GM21526 (cell line): ENCODE results near the gene HSPB6.

Source experiments
- ATAC-seq: cut with Tn5 transposase; IDR thresholded peaks from one replicate; pipeline ENCODE4 v1.9.1; 2021; ENCODE audit warnings: moderate library complexity; ENCODE audit not compliant: unreplicated experiment, low FRiP score

The HSPB6 gene

DNA sequence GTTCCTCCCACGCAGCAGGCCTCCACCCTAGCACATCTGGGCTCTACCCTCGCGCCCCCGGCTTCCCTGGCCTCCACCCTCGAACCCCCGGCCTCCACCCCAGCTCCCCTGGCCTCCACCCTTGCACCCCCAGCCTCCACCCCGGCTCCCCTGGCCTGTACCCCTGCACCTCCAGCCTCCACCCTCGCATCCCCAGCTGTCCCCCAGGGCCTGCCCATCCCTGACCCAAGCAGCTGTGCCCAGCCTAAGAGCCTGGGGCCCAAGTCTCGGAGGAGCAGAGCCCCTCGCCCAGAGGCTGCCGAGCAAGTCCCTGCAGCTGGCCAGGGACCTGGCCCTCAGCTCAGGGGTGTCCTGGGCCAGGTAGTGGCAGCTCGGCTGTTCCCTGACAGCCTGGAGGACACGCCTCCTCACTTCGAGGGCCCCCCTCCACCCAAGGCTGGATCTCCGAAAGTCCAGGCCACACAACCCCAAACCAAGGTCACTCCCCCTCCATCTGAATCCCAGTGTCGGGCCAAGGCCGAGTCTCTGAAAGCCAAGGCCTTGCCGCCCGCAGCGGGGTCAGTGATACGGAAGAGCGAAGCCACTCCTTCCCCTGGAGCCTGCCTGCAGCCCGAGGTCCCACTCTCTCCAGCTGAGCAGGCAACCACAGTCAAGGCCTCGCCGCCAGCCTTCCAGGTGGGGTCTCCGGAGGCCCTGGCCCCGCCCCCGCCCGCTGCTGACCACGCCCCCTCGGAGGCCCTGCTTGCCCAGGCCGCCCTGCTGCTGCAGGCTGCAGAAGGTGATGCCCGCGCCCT, 10.7 kb upstream of the HSPB6 start:
- ATAC-seq: no peak

DNA sequence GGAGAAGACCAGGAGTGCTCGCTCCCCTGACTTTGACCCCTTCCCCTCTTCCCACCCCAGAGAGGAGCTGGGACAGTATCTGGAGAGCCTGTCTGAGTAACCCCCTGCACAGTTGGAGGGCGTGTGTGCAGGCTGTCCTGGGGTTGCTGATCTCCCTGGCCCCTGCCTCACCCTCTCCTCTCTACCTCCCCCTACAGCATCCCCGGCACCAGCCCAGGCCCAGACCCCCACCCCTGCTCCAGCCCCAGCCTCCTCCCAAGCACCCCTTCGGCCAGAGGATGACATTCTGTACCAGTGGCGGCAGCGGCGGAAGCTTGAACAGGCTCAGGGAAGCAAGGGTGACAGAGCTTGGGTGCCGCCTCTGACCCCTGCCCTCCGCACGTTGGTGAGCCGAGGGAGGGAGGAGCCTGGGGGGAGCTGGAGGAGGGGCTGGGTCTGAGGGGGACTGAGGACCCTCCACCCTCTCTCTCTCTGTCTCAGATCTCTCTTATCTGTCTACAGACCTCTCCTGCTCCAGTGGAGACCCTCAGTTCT, 9.8 kb upstream of the HSPB6 start:
- ATAC-seq: no peak

DNA sequence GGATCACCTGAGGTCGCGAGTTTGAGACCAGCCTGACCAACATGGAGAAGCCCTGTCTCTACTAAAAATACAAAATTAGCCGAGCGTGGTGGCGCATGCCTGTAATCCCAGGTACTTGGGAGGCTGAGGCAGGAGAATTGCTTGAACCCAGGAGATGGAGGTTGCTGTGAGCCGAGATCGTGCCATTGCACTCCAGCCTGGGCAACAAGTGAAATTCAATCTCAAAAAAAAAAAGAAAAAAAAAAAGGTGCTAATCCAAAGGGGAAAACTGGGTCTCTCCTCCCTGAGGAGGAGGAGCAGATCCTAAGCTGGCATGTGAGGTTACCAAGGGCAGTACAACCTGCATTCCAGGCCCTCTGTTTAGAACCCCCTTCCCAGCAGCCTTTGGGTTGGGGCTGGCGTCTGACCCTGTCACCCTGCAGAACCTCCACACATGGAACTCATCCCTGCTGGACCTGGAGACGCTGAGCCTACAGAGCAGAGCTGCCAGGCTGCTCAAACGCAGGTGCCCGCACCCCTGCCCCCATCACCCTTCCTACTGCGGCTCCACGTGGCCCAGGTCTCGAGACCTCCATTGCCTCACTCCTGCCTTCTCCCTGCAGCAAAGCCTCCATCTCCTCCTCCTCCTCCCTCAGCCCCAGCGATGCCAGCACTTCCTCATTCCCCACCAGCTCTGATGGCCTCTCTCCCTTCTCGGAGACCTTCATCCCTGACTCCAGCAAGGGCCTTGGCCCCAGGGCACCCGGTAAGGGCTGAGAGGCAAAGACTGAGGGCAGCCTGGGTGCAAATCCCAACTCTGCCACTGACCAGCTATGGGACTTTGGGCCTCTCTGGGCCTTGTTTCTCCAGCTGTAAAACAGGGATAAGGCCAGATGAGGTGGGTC, 7.8 kb upstream of the HSPB6 start:
- ATAC-seq: no peak

DNA sequence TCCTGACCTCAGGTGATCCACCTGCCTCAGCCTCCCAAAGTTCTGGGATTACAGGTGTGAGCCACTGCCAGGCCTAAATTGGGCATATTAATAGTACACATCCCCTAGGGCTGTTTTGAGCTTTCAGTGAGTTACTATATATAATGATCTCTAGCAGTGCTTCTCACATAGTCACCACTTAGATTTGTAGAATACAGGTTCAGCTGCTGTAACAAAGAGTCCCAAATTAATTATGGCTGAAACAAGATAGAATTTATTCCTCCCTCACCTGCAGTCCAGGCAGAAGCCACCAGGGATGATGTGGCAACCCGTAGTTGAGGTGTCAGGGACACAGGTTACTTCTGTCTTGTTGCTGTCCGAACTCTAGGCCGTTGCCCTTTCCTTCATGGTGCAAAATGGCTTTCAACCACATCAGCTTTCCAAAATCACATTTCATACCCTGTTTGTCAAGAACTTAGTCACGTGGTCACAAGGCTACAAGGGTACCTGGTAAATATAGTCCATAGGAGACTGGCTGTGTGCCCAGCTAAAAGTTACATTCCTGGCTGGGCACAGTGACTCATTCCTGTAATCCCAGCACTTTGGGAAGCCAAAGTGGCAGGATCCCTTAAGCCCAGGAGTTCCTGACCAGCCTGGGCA, 4.0 kb upstream of the HSPB6 start:
- ATAC-seq: no peak

DNA sequence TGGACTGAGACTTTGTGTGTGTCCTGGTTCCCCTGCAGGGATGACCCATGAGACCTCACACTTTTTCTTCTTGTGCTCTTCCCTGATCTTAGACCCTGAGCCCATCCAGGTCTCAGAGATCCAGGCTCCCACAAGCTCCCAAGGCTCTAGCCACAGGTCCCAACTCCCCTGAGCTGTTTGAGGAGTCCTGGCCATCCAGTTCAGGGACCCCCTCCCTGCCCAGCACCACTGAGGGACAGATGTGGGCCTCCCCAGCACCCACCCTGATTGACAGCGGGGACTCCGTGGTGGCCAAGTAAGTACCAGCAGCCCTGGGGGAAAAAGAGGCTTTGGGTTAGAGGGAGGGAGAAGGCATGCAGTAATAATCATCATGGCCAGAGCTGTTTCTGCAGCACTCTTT, 2.9 kb upstream of the HSPB6 start:
- ATAC-seq: no peak

DNA sequence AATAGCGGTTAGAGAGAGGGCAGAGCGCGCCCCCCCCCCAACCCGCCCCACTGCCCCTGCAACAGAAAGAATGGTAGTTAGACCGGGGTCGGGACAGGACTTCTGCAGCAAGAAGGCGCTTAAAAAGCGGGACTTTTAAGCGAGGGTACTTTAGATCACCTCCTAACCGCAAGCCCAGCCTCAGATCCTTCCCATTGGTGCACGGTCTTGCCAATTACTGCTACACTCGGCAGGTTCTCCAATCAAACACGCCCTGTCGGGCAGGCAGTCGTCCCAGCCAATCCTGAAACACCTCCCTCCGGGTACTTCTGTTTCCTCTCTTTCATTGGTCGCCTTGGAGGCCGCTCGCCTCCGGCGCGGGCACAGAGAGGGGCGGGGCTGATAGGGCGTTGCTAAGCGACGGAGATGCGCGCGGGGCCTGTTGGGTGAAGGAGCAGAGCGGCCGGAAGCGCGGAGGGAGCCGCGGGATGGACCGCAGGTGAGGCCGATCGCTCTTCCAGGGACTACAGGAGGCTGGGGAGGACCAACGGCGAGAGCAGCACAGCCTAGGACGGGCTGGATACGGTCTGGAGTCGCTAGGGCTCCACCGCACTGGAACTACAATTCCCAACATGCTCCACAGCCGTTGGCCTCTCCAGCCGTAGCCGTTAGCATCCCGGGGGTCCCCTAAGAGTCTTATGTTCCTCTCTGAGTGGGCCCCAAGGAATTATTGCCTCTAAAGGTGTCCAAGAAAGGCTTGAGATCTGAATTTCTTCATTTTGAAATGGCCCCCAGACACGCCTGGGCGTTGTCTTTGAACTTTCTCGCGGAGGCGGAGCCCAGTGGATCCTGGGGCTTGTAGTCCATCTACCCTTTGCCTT, 1.1 kb upstream of the HSPB6 start, which contains the start of gene PROSER3:
PROSER3 (plus strand) TSS at position 428 of the 860 bp plus-strand sequence; CDS start at position 468, 40 bp downstream.
- peak; percentile 83 for ATAC-seq

DNA sequence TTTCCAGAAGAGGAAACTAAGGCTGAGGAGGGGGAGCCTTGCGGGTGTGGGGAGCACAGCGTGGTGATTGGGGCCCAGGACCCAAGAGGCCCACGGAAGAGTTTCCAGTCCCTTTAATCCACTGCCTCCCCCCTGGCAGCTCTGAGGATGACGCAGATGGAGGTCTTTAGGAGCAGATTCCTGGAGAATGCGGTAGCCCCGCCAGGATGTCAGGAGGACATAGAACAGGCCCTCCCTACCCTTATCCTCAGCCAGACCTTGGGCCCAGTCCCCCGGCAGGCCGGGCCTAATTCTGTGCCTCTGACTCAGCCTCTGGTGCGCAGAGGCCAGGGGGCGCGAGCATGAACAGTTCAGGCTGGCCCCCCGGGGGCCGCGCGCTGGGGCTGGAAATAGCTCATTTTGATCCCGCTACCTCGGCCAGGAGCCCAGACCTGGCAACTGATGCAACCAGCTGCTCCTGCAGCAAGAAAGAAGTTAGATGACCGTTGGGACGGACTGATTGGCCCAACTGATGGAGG, 461 bp upstream of the HSPB6 start:
- no peak for ATAC-seq

DNA sequence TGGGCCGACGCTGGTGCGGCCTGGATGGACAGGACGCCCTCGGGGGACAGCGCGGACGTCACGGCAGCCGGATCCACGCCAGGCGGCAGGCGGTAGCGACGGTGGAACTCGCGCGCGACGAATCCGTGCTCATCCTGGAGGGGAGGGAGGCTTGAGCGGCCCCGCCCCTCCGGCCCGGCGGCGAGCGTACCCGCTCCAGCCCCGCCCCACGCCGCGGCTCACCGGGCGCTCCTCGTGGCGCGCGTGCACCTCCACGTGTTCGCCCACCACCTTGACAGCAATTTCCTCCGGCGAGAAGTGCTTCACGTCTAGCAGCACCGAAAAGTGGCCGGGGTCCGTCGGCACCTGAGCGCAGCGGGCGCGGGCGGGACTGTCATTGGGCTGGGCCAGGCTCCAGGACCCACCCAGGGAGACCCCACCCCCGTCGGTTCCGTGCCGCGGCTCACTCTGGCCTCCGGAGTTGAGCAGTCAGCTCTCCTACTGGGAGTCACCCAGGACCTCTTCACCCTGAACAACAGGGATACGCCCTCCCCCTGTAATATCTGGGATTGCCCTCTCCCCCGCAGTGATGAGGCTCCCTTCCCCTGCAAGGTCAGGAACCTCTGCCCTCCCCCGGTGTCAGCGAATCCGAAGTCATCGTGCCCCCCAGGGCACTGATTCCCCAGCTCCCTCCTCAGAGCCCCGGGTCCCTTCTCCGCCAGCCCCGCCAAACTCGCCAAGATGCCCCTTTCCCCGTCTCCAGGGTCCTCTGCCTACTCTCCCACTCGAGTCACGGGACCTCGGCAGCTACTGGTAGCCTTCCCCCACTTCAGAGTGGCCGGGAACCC, 1.1 kb downstream of the HSPB6 start:
- ATAC-seq: no peak

DNA sequence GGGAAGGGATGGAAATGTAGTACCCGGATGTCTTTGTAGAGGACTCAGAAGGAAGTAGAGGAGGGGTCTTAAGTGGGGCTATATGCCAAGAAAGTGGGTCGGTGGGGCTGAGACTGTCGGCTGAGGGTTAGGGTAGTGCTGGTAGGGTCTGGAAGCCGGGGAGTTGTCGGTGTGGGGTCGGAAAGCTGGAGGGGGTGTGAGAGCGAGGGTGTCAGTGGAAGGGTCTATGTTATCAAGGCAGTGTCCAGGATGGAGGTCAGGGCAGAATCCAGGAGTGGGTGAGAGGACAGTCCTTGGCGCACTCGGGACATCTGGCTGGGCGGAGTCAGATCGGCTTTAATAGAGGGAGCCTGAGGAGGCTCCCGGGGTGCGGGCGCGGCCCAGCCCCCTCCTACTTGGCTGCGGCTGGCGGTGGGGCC, 1.7 kb downstream of the HSPB6 start:
- no peak for ATAC-seq

DNA sequence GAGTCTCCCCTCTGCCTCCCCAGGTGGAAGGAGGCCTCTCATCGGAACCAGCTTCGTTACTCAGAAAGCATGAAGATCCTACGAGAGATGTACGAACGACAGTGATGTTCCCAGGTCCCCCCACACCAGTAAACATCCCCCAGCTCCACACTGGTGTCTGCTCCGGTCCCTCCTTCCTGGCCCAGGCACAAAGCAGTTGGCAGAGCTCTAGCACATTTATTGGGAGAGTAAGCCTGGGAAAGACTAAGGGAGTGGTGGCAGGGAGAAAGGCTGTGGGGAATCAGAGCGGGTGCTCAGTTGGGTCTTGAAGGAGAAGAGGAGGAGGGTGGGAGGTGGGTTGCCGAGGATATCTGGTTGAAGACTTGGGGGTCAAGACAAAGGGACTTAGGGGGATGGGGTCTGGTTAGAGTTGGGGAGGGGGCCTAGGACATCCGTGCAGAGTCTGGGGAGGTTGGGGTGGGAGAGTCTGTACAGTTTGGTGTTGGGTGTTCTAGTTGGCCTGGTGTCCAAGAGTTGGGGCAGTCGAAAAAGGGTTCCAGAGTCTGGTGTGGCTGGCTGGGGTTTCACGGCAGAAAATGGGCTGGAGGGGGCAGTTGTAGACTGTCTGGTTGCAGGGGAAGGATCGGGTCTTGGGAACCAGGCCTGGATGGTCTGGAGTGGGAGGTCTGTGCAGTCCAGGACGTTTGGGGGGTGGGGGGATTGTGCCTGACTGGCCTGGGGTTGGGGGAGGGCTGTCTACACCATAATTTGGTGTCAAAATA, 2.3 kb downstream of the HSPB6 start:
- no peak for ATAC-seq

DNA sequence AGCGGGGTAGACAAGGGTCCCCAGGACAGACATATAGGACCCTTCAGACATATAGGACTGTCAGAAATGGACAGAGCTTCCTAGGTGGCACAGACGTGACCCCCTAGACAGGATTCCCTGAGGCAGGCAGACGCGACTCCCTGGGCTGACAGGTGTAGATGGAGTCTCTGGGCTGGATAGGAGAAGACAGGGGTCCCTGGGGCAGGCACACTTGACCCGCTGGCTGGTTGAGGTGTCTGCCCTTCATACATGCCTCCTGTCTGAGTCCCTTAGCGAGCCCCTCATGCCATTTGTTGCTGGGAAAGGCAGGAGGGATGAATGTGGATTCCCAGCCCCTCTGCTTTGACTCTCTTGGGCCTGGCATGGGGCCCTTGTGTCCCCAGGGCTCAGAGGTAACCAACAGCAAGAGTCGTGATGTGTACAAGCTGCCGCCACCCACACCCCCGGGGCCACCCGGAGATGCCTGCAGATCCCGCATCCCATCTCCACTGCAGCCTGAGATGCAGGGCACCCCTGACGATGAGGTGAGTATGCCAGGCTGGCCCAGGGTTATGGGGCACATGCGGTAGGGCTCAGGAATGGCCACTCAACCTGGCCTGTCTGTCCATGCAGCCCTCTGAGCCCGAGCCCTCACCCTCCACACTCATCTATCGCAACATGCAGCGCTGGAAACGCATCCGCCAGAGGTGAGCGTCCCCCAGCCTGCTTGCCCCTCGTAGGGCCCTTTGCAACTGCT, 3.0 kb downstream of the HSPB6 start:
- ATAC-seq: no peak

DNA sequence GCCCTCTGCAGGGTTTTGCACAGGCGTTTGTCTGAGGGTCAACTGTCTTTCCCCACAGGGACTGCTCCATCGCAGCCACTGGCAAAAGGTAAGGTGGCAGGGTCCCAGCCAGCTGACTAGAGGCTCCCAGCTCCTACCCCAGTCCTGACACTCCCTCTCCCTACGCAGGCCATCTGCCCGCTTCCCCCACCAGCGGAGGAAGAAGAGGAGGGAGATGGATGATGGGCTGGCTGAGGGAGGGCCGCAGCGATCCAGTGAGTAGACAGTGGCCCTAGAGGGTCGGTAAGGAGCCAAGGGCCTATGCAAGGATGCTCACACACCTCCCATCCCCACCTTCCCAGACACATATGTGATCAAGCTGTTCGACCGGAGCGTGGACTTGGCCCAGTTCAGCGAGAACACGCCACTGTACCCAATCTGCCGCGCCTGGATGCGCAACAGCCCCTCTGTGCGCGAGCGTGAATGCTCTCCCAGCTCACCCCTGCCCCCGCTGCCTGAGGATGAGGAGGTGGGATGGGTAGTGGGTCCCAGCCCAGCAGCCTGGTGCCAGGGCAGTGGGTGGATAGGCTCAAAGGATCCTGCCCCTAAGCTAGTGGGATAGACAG, 4.0 kb downstream of the HSPB6 start:
- no peak for ATAC-seq

DNA sequence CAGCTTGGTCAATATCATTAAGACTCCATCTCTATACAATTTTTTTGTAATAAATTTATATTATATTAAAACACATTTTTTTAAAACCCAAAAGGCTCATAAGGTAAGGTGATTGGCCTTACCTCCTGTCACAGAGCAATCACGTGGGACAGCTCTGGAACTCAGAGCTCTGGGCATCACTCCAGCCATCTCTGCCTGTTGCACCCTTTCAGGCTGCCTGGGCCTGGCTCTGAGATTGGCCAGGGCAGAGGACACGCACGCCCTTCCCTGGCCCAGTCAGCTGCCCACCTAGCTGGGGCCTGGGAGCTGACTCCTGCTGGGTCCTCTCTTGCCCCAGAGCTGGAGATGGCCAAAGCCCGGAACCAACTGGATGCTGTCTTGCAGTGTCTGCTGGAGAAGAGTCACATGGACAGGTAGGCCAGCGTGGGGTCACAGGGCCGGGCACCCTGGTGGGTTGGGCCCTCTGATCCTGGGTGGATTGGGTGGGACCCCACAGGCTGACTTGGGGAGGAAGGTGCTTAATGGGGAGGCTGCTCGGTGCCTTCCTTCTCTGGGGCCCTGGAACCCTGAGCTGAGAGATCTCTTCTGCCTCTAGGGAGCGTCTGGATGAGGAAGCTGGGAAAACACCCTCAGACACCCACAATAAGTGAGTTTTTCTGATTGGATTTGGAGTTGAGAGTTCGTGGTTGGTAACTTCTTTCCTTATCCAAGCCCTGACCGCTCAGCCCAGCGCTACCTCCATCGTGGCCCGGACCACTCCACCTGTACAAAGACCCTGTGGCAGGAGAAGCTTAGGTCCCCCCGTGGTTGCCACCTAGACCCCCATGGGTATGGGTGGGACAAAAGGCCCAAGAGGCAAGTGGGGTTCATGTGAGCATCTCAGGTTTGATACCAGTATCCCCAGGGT, 4.7 kb downstream of the HSPB6 start:
- no peak for ATAC-seq

DNA sequence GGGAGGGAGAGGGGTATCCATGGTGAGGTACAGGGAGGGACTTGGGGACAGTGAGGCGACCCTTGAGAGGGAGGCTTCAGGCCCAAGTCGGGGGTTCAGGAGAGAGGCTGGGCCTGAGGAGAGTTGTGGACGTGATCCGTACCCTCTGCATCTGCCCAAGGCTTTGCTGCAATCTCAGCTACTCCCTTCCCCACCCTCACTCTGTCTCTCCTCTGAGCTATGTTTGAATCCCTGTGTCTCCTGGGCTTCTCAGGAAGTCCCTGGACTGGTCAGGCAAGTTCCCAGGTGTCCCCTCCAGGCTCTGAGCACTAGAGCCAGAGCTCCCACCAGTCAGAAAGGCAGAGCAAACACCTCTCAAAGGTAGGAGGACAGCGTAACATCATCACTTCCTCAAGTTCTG, 6.7 kb downstream of the HSPB6 start:
- ATAC-seq: no peak

DNA sequence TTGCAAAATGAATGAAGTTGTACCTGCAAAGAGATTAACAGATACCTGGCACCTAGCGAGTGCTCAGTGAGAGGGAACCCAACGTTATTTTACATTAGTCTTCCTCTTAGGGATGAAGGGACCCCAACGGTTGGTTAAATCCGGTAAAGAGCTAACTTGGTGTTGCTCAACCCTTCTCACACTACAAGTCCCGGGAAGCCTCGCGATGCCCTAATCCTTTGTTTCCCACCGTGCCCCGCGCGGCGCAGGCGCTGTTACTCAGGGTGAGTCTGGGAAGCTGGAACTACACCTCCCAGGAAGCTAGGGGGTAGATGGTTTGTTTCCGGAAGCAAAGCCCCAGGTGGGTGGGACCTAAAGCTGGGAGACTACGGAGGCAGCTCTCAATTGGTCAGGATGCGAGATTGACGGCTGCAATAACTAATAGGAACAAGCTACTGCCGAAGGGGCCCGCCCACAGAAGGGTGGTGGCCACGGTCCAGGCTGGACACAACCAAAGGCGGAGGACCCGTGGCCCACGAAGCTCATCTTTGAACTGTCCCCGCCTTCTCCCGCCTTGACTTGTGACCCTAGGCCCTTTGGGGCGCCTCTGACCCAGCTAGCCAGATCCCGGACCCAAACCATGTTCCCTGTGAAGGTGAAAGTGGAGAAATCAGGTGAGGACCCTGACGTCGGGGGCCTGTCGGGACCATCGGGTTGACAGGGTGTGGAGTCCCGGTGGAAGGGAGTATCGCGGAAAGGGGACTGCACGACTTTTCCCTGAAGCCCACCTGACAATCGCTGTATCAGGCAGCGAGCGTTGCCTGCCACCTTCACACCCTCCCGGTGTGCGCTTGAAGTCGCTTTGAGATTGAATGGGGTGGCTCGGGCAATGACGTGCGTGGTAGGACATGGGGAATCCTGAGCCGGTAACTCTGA, 8.5 kb downstream of the HSPB6 start, which contains the start of gene LIN37:
LIN37 (plus strand) TSS at position 471 of the 915 bp plus-strand sequence; CDS start at position 620, 149 bp downstream.
- ATAC-seq: peak; percentile 54
